HepG2 (cell line): ENCODE data around the gene TMEM63B. TPM values are rescaled to one million over a fixed set of nuclear protein-coding genes. Genes with fewer than 3 reads are reported as not detected.

ENCODE experiments used
- DRAP1 ChIP-seq: IDR thresholded peaks from 2 replicates; pipeline ENCODE4 v1.6.1; 2016; ENCODE audit warnings: missing genetic modification reagents, missing compliant biosample characterization
- HNRNPL ChIP-seq: fragments of 200-400 bp; formaldehyde crosslinking; IDR thresholded peaks from 2 replicates; pipeline ENCODE4 v1.6.1; 2017; ENCODE audit warnings: mild to moderate bottlenecking, low read depth, low read length
- KDM5B ChIP-seq: sonication (generic); formaldehyde crosslinking; IDR thresholded peaks from 2 replicates; pipeline ENCODE4 v1.4.0; 2020; ENCODE audit warnings: missing genetic modification reagents, mild to moderate bottlenecking, borderline replicate concordance
- LRRFIP1 ChIP-seq: sonication (generic); formaldehyde crosslinking; conservative IDR thresholded peaks from 2 replicates; pipeline ENCODE4 v1.4.0; 2020; ENCODE audit warnings: missing genetic modification reagents
- REL ChIP-seq: sonication (generic); formaldehyde crosslinking; conservative IDR thresholded peaks from 2 replicates; pipeline ENCODE4 v1.8.0; 2022; ENCODE audit warnings: mild to moderate bottlenecking, missing genetic modification reagents, moderate library complexity
- TCF7L2 ChIP-seq: IDR thresholded peaks from 2 replicates; pipeline ENCODE4 v1.6.1; 2011; ENCODE audit warnings: mild to moderate bottlenecking, low read depth, low read length, moderate library complexity
- WIZ ChIP-seq: sonication (generic); formaldehyde crosslinking; IDR thresholded peaks from 2 replicates; pipeline ENCODE4 v1.5.1; 2020; ENCODE audit warnings: mild to moderate bottlenecking, missing genetic modification reagents
- YEATS4 ChIP-seq: sonication (generic); formaldehyde crosslinking; IDR thresholded peaks from 2 replicates; pipeline ENCODE4 v1.4.0; 2020; ENCODE audit warnings: missing genetic modification reagents, borderline replicate concordance
- ZC3H13 ChIP-seq: sonication (generic); formaldehyde crosslinking; IDR thresholded peaks from 2 replicates; pipeline ENCODE4 v1.8.1; 2023; ENCODE audit warnings: mild to moderate bottlenecking, missing genetic modification reagents, moderate library complexity
- ZFYVE20 ChIP-seq: sonication (generic); formaldehyde crosslinking; IDR thresholded peaks from 2 replicates; pipeline ENCODE4 v1.8.0; 2023; ENCODE audit warnings: low read depth, mild to moderate bottlenecking, moderate library complexity, missing genetic modification reagents, borderline replicate concordance
- ZNF256 ChIP-seq: sonication (generic); formaldehyde crosslinking; conservative IDR thresholded peaks from 2 replicates; pipeline ENCODE4 v1.4.0; 2020; ENCODE audit warnings: missing genetic modification reagents
- ZNF282 ChIP-seq: fragments of 450-650 bp; IDR thresholded peaks from 2 replicates; pipeline ENCODE4 v1.6.1; 2018; ENCODE audit not compliant: partially characterized antibody
- ZNF3 ChIP-seq: IDR thresholded peaks from 2 replicates; pipeline ENCODE4 v1.7.0; 2017; ENCODE audit warnings: inconsistent platforms
- ZNF720 ChIP-seq: sonication (generic); formaldehyde crosslinking; IDR thresholded peaks from 2 replicates; pipeline ENCODE4 v1.4.0; 2020; ENCODE audit warnings: missing genetic modification reagents
- ZNF772 ChIP-seq: sonication (generic); formaldehyde crosslinking; IDR thresholded peaks from 2 replicates; pipeline ENCODE4 v1.5.0; 2020; ENCODE audit warnings: mild to moderate bottlenecking, missing genetic modification reagents
- ZNF775 ChIP-seq: sonication (generic); formaldehyde crosslinking; IDR thresholded peaks from 2 replicates; pipeline ENCODE4 v1.4.0; 2020; ENCODE audit warnings: missing genetic modification reagents, mild to moderate bottlenecking, moderate library complexity, borderline replicate concordance
- ZNF816 ChIP-seq: sonication (generic); formaldehyde crosslinking; IDR thresholded peaks from 2 replicates; pipeline ENCODE4 v1.8.0; 2022; ENCODE audit warnings: missing genetic modification reagents, mild to moderate bottlenecking, borderline replicate concordance
- polyA plus RNA-seq, 8 experiments: library from polyadenylated mRNA; depleted of rRNA in 3 of 8; stranded (reverse) in 7 of 8; unstranded in 1 of 8; fragments of >200 nt; fragmentation: Illumina TruSeq in 4 of 8; extraction: Trizol in 4 of 8; gene quantifications; 2 replicates each; pipeline versions ENCODE4 v1.2.1 to v1.2.3, GENCODE V29; 2011 to 2016; ENCODE audit warnings: low read depth in 4 of 8, missing spikeins in 1 of 8, mixed read lengths in 1 of 8; ENCODE audit not compliant: insufficient read depth in 1 of 8
- total RNA-seq, 5 experiments: library from RNA; depleted of rRNA; stranded (reverse); fragments of >200 nt; fragmentation: Illumina TruSeq; extraction: Trizol; gene quantifications; 2 replicates each; pipeline ENCODE4 v1.2.3, GENCODE V29; 2016; ENCODE audit warnings: low read depth in 1 of 5
- TF ChIP-seq, protein P1 (sequence below): IDR thresholded peaks from 2 replicates; pipeline ENCODE4 v1.6.1; 2016; ENCODE audit warnings: missing biosample characterization, missing genetic modification reagents, low read depth
- TF ChIP-seq, protein P2 (sequence below): sonication (generic); formaldehyde crosslinking; IDR thresholded peaks from 2 replicates; pipeline ENCODE4 v1.4.0; 2020; ENCODE audit warnings: missing genetic modification reagents
- TF ChIP-seq, protein P3 (sequence below): sonication (generic); formaldehyde crosslinking; IDR thresholded peaks from 2 replicates; pipeline ENCODE4 v1.4.0; 2020; ENCODE audit warnings: missing genetic modification reagents, borderline replicate concordance

Gene TMEM63B
- total and polyA plus RNA-seq, 2 of the 13 experiments (the other 11 are each of a cell fraction or from before 2014, with no cell fraction given), result 27.4 to 75.8 TPM

GRCh38 chr6:44100088-44100550 is 27.2 kb upstream of the TMEM63B start (continued):
- TF ChIP-seq YEATS4 (no peak), LRRFIP1 (no peak), ZNF3 (CRISPR knock-in tag) (no peak), HNRNPL (no peak), WIZ (CRISPR knock-in tag) (no peak), ZNF772 (CRISPR knock-in tag) (0 out of 2 replicates have a peak, but pooled peaks have one; percentile 65), ZNF256 (no peak), ZNF282 (no peak), ZNF816 (CRISPR knock-in tag) (no peak), ZNF775 (CRISPR knock-in tag) (no peak), TCF7L2 (no peak), ZNF720 (CRISPR knock-in tag) (no peak), ZFYVE20 (no peak), KDM5B (no peak), REL (CRISPR knock-in tag) (no peak), DRAP1 (CRISPR knock-in tag) (no peak), ZC3H13 (CRISPR knock-in tag) (no peak)
- TF ChIP-seq, protein P1, sequence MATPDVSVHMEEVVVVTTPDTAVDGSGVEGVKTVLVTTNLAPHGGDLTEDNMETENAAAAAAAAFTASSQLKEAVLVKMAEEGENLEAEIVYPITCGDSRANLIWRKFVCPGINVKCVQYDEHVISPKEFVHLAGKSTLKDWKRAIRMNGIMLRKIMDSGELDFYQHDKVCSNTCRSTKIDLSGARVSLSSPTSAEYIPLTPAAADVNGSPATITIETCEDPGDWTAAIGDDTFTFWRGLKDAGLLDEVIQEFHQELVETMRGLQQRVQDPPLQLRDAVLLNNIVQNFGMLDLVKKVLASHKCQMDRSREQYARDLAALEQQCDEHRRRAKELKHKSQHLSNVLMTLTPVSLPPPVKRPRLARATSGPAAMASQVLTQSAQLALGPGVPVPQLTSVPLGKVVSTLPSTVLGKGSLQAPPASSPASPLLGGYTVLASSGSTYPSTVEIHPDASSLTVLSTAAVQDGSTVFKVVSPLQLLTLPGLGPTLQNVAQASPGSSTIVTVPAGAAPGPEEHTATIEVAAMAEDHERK (CRISPR knock-in tag), result no peak
- TF ChIP-seq, protein P2, sequence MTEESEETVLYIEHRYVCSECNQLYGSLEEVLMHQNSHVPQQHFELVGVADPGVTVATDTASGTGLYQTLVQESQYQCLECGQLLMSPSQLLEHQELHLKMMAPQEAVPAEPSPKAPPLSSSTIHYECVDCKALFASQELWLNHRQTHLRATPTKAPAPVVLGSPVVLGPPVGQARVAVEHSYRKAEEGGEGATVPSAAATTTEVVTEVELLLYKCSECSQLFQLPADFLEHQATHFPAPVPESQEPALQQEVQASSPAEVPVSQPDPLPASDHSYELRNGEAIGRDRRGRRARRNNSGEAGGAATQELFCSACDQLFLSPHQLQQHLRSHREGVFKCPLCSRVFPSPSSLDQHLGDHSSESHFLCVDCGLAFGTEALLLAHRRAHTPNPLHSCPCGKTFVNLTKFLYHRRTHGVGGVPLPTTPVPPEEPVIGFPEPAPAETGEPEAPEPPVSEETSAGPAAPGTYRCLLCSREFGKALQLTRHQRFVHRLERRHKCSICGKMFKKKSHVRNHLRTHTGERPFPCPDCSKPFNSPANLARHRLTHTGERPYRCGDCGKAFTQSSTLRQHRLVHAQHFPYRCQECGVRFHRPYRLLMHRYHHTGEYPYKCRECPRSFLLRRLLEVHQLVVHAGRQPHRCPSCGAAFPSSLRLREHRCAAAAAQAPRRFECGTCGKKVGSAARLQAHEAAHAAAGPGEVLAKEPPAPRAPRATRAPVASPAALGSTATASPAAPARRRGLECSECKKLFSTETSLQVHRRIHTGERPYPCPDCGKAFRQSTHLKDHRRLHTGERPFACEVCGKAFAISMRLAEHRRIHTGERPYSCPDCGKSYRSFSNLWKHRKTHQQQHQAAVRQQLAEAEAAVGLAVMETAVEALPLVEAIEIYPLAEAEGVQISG (CRISPR knock-in tag), result no peak
- TF ChIP-seq, protein P3, sequence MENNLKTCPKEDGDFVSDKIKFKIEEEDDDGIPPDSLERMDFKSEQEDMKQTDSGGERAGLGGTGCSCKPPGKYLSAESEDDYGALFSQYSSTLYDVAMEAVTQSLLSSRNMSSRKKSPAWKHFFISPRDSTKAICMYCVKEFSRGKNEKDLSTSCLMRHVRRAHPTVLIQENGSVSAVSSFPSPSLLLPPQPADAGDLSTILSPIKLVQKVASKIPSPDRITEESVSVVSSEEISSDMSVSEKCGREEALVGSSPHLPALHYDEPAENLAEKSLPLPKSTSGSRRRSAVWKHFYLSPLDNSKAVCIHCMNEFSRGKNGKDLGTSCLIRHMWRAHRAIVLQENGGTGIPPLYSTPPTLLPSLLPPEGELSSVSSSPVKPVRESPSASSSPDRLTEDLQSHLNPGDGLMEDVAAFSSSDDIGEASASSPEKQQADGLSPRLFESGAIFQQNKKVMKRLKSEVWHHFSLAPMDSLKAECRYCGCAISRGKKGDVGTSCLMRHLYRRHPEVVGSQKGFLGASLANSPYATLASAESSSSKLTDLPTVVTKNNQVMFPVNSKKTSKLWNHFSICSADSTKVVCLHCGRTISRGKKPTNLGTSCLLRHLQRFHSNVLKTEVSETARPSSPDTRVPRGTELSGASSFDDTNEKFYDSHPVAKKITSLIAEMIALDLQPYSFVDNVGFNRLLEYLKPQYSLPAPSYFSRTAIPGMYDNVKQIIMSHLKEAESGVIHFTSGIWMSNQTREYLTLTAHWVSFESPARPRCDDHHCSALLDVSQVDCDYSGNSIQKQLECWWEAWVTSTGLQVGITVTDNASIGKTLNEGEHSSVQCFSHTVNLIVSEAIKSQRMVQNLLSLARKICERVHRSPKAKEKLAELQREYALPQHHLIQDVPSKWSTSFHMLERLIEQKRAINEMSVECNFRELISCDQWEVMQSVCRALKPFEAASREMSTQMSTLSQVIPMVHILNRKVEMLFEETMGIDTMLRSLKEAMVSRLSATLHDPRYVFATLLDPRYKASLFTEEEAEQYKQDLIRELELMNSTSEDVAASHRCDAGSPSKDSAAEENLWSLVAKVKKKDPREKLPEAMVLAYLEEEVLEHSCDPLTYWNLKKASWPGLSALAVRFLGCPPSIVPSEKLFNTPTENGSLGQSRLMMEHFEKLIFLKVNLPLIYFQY (CRISPR knock-in tag), result no peak
